ENCODE results near the gene KIF25. TPM values are rescaled to one million over a fixed set of nuclear protein-coding genes. Genes with fewer than 3 reads are reported as not detected.

Gene KIF25
- total RNA-seq, 1 experiment from 2014 or later, result 0.59 TPM

- Histone ChIP-seq H3K14ac (ENCODE audit: insufficient read depth, low read length) (no peak overlapping the region), H4K91ac (ENCODE audit: insufficient read length, low read depth, low read length) (no peak overlapping the region), H3K79me2 (ENCODE audit: insufficient read depth, low read length) (no peaks in the 10 kb centered on the region), H3K4ac (ENCODE audit: low read depth, low read length) (no peak overlapping the region), H4K8ac (replicated peaks; ENCODE audit: insufficient read length, low read depth, low read length) (no peak overlapping the region), H3K23me2 (ENCODE audit: insufficient read length, low read depth, low read length, poor library complexity, severe bottlenecking) (no peaks in the 10 kb centered on the region), H2AFZ (ENCODE audit: low read length) (no peak overlapping the region), H2BK120ac (ENCODE audit: low read depth, low read length, poor library complexity, severe bottlenecking) (no peak overlapping the region), H3K9ac (ENCODE audit: extremely low read depth, insufficient read length, low read length) (no peak overlapping the region), H3T11ph (ENCODE audit: low read length) (no peak overlapping the region), H3K27me3 (ENCODE audit: insufficient read depth, low read length) (no peaks in the 10 kb centered on the region), H3K27ac (ENCODE audit: insufficient read length, low read depth, low read length) (no peak overlapping the region), H2BK5ac (ENCODE audit: insufficient read length, low read length) (no peak overlapping the region), H2AK5ac (ENCODE audit: insufficient read length, low read length) (no peak overlapping the region), H3K4me2 (ENCODE audit: insufficient read depth, insufficient read length, low read length) (no peak overlapping the region), H3K4me1 (ENCODE audit: insufficient read depth, low read length) (no peaks in the 10 kb centered on the region), H2BK20ac (ENCODE audit: low read depth, low read length, poor library complexity, severe bottlenecking) (no peak overlapping the region), H2BK12ac (ENCODE audit: insufficient read length, low read depth, low read length) (no peak overlapping the region), H4K20me1 (ENCODE audit: control insufficient read depth, insufficient read depth, insufficient read length) (no peaks in the 10 kb centered on the region), H3K18ac (ENCODE audit: insufficient read length, low read depth, low read length) (no peak overlapping the region), H3K9me3 (ENCODE audit: control insufficient read depth, low read depth, low read length) (no peaks in the 10 kb centered on the region), H3K23ac (ENCODE audit: insufficient read length, low read depth, low read length) (no peak overlapping the region), H4K5ac (ENCODE audit: insufficient read length, low read depth, low read length) (no peak overlapping the region), H2BK15ac (ENCODE audit: low read depth, low read length) (no peak overlapping the region), H3K79me1 (ENCODE audit: insufficient read depth, low read depth, low read length, poor library complexity, severe bottlenecking) (no peaks in the 10 kb centered on the region), H3K56ac (ENCODE audit: insufficient read length, low read depth, low read length) (no peak overlapping the region)
- TF ChIP-seq, protein P1, sequence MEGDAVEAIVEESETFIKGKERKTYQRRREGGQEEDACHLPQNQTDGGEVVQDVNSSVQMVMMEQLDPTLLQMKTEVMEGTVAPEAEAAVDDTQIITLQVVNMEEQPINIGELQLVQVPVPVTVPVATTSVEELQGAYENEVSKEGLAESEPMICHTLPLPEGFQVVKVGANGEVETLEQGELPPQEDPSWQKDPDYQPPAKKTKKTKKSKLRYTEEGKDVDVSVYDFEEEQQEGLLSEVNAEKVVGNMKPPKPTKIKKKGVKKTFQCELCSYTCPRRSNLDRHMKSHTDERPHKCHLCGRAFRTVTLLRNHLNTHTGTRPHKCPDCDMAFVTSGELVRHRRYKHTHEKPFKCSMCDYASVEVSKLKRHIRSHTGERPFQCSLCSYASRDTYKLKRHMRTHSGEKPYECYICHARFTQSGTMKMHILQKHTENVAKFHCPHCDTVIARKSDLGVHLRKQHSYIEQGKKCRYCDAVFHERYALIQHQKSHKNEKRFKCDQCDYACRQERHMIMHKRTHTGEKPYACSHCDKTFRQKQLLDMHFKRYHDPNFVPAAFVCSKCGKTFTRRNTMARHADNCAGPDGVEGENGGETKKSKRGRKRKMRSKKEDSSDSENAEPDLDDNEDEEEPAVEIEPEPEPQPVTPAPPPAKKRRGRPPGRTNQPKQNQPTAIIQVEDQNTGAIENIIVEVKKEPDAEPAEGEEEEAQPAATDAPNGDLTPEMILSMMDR (conservative IDR thresholded peaks at IDR 0.05), result no peak
- peaks cover 0 to 4% (median 2%) of the 10 kb centered on the region in 3 experiments; a peak in 1 of 7 replicates for H3K36me3 Mint-ChIP-seq (ENCODE audit: insufficient read depth in 1 of 3, low read depth in 3 of 3)
- no CpG with 5 or more reads among the region's 75 CpGs for WGBS (ENCODE audit: extremely low coverage, insufficient read length, low lambda C conversion rate)
- no peak overlapping the region for H3K27ac Mint-ChIP-seq
- peaks cover 7 to 9% of the 10 kb centered on the region in 2 experiments; a peak in 4 of 5 replicates for H3K9me3 Mint-ChIP-seq
- H3K27me3 Mint-ChIP-seq (ENCODE audit: low read depth), result peaks cover 2% of the 10 kb centered on the region
- no peak overlapping the region for H3K4me3 Mint-ChIP-seq
- no peak for DNase-seq
- no peaks in the 10 kb centered on the region for H3K4me1 Mint-ChIP-seq
Measured at GRCh38 chr6:167990016-167990945, 7.2 kb upstream of the KIF25 start.

All from H9 (cell line).